ENCODE data around the gene NTNG1. TPM values are rescaled to one million over a fixed set of nuclear protein-coding genes. Genes with fewer than 3 reads are reported as not detected.
A peak's percentile ranks its signal among the peaks of the same experiment; 100 is the strongest.

The NTNG1 gene
- total RNA-seq, 1 donor from 2014 or later: 5.7 TPM

DNA sequence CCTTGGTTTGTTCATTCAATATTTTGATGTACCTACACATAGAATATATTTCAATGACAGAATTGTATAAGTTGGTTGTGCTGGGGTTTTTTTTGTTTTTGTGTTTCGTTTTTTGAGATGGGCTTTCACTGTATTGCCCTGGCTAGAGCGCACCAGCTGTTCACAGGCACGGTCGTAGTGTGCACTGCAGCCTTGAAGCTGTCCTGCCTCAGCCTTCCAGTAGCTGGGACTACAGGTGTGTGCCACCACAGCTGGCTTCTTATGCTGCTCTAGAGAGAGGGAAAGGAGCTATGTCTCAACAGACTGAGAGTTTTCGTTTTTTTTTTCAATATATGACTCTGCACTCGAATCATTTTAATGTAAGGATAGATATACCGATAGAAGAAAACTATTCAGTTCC is 102.6 kb downstream of the NTNG1 start:
- no peak for ATAC-seq (ENCODE audit: low read depth)
- H3K36me3 Mint-ChIP-seq (ENCODE audit: low read depth): no peaks in the 10 kb centered on the region
- H3K9me3 Mint-ChIP-seq: no peaks in the 10 kb centered on the region
- POLR2A ChIA-PET: no interaction called here
- intact Hi-C loops (cut with micrococcal nuclease): loop anchor here (10.0 kb wide), 1 partner anchor 651 kb away; no protein-coding TSS in a partner anchor
- H3K27me3 Mint-ChIP-seq: no peaks in the 10 kb centered on the region
- TF ChIP-seq CTCF (IDR thresholded peaks at IDR 0.05): no peak
- DNase-seq: no peak
- H3K27ac Mint-ChIP-seq: no peak overlapping the region
- H3K4me1 Mint-ChIP-seq: peaks cover 24% of the 10 kb centered on the region
- CTCF ChIA-PET: no interaction called here
- H3K4me3 Mint-ChIP-seq: no peak overlapping the region

DNA sequence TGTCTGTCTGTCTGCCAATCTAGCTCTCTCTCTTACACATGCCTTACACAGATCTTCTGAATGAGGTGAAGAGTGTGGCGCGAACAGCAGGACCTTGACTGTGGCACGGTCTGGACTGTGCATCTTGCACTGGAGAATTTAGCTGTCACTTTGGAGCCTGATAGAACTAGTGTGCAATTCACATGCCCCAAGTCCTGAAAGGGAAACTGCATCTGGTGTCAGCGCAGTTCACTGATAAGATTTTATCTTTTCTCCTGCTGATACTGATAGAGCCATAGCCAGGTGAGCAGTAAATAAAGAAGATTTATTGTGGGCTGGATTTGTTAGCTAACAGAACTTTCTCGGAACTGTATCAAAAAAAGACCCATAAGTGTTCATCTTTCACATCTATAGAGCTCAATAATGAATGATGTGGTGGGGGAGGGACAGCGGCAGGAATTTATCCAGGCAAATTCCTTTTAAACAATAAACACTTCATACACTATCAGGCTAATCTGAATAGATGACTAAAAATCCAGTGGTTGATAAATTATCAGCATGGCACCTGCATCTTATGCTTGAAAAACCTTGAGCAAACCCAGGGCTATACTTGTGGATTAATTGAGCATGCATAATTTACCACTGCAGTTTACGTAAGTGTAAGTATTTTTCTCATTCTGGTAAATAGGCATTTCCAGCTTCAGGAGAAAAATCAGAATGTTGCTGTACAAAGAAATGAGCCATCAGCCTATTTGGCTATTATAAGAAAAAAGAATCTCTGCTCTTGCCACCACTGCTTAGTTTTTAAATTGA is 104.1 kb downstream of the NTNG1 start:
- no peak for DNase-seq
- Mint-ChIP-seq H3K4me1 (peaks cover 32% of the 10 kb centered on the region), H3K9me3 (no peaks in the 10 kb centered on the region), H3K36me3 (ENCODE audit: low read depth) (no peaks in the 10 kb centered on the region), H3K4me3 (no peak overlapping the region), H3K27ac (peak overlapping the region; percentile 44), H3K27me3 (no peaks in the 10 kb centered on the region)
- intact Hi-C loops (cut with micrococcal nuclease): loop anchor here (5.0 to 10.0 kb wide), 2 partner anchors 103 to 650 kb away; partner anchors contain the start of gene NTNG1
- TF ChIP-seq CTCF (IDR thresholded peaks at IDR 0.05): no peak
- ChIA-PET POLR2A (no interaction called here), CTCF (no interaction called here)
- ATAC-seq (ENCODE audit: low read depth): no peak

DNA sequence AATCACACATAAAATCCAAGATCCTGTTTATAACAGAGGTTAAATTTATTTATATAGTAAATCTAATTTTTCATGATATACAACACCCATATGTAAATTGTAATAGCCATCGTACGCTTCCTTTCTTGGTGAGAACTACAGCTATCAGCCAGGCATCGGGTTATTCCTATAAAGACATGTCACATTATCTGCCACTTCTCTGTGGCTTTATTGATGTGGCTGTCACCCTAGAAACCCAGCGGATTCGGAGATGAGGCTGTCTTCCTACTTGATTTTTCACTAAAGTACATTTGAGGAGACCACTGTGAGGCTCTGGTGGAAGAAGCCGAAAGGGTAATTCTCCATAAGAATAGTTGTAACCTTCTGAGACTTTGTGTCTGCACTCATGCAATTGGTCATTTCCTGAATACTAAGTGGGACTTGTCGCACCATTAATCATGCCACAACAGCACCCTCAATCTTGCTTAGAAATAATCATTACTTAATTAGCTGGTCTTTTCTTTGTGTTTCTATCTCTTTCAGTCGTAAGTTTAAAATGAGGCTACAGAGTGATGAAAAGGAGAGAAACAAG is 106.0 kb downstream of the NTNG1 start:
- Mint-ChIP-seq H3K36me3 (ENCODE audit: low read depth) (no peaks in the 10 kb centered on the region), H3K27me3 (no peaks in the 10 kb centered on the region), H3K4me1 (peaks cover 45% of the 10 kb centered on the region), H3K9me3 (no peaks in the 10 kb centered on the region), H3K4me3 (peak overlapping the region; percentile 76), H3K27ac (peak overlapping the region; percentile 96)
- ChIA-PET POLR2A (interaction anchor here (0.6 to 2.2 kb wide), 8 partner anchors 10 to 234 kb away, joined by 3 to 14 read pairs (median 4); partner anchors contain the start of gene PRMT6), CTCF (interaction anchor here (0.7 to 1.6 kb wide), 3 partner anchors 26 to 50 kb away, joined by 3 to 4 read pairs (median 3); no protein-coding TSS in a partner anchor)
- DNase-seq (no peak), ATAC-seq (ENCODE audit: low read depth) (peak; percentile 78)
- intact Hi-C loops (cut with micrococcal nuclease): loop anchor here (1.0 to 10.0 kb wide), 5 partner anchors 50 to 648 kb away; partner anchors contain the start of genes NTNG1 and PRMT6
- TF ChIP-seq CTCF (IDR thresholded peaks at IDR 0.05): no peak

GRCh38 chr1:107247679-107248078 is 106.8 kb downstream of the NTNG1 start:
- Mint-ChIP-seq H3K4me1 (peaks cover 53% of the 10 kb centered on the region), H3K27ac (peak overlapping the region; percentile 96), H3K27me3 (no peaks in the 10 kb centered on the region), H3K36me3 (ENCODE audit: low read depth) (no peaks in the 10 kb centered on the region), H3K4me3 (peak overlapping the region; percentile 76), H3K9me3 (no peaks in the 10 kb centered on the region)
- TF ChIP-seq CTCF (IDR thresholded peaks at IDR 0.05): no peak
- no peak for DNase-seq
- peak; percentile 19 for ATAC-seq (ENCODE audit: low read depth)
- POLR2A ChIA-PET: interaction anchor here (0.6 to 2.2 kb wide), 7 partner anchors 9 to 233 kb away, joined by 3 to 14 read pairs (median 4); partner anchors contain the start of gene PRMT6
- CTCF ChIA-PET: interaction anchor here (1.5 kb wide), 1 partner anchor 25 kb away, joined by 3 read pairs; no protein-coding TSS in a partner anchor
- intact Hi-C loops (cut with micrococcal nuclease): loop anchor here (1.0 to 10.0 kb wide), 5 partner anchors 50 to 647 kb away; partner anchors contain the start of genes NTNG1 and PRMT6

DNA sequence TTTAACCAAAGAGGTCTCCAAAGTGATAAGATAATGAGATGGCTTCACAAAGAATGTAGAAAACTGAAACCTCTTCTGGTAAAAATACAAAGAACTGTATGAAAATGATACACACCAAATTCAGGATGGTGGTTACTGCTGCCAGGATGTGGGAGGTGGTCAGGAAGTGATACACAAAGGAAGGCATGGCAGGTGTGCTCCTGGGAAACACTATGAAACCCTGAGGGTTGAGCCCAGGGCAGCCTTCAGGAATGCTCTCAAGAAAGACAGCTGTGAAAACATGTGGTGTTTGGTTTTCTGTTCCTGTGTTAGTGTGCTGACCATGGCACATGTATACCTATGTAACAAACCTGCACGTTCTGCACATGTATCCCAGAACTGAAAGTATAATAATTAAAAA is 109.3 kb downstream of the NTNG1 start:
- H3K9me3 Mint-ChIP-seq: no peaks in the 10 kb centered on the region
- no peak for DNase-seq
- peaks cover 59% of the 10 kb centered on the region for H3K4me1 Mint-ChIP-seq
- no peaks in the 10 kb centered on the region for H3K27me3 Mint-ChIP-seq
- no peaks in the 10 kb centered on the region for H3K36me3 Mint-ChIP-seq (ENCODE audit: low read depth)
- H3K4me3 Mint-ChIP-seq: no peak overlapping the region
- ATAC-seq (ENCODE audit: low read depth): no peak
- peak overlapping the region; percentile 73 for H3K27ac Mint-ChIP-seq
- CTCF ChIA-PET: no interaction called here
- TF ChIP-seq CTCF (IDR thresholded peaks at IDR 0.05): no peak
- POLR2A ChIA-PET: no interaction called here
- intact Hi-C loops (cut with micrococcal nuclease): loop anchor here (5.0 kb wide), 1 partner anchor 112 kb away; no protein-coding TSS in a partner anchor

Data from activated B cell treated with CpG ODN at 0.5 μM for 24 hours (primary cell).